NB4 (cell line): Measurements from ENCODE around the gene DIDO1.
A peak's percentile ranks its signal among the peaks of the same experiment; 100 is the strongest.

Experiments
- DNase-seq: peaks from one replicate; pipeline ENCODE4 v3.0.0; 2010; ENCODE audit warnings: low read depth
- H3K4me3 ChIP-seq: one replicate; pipeline ENCODE4 v1.5.1; 2011; ENCODE audit warnings: mild to moderate bottlenecking, low read depth, low read length, moderate library complexity
- MYC ChIP-seq: IDR thresholded peaks from 2 replicates; pipeline ENCODE4 v1.6.1; 2011; ENCODE audit warnings: low read depth, low read length
- POLR2A ChIP-seq: IDR thresholded peaks from 2 replicates; pipeline ENCODE4 v1.6.1; 2011; ENCODE audit warnings: mild to moderate bottlenecking; ENCODE audit not compliant: insufficient read length; ENCODE audit errors: extremely low read depth
- TF ChIP-seq, protein P1 (sequence below): IDR thresholded peaks from one replicate; pipeline ENCODE4 v1.5.1; 2012; ENCODE audit warnings: low read depth, low read length
- TF ChIP-seq, protein P2 (sequence below): IDR thresholded peaks from 2 replicates; pipeline ENCODE4 v1.6.1; 2011; ENCODE audit warnings: low read depth, low read length

The DIDO1 gene

GRCh38 chr20:62916703-62917476 is 9.4 kb downstream of the DIDO1 start:
- no peak for DNase-seq
- no peak overlapping the region for H3K4me3 ChIP-seq
- TF ChIP-seq, protein P1, sequence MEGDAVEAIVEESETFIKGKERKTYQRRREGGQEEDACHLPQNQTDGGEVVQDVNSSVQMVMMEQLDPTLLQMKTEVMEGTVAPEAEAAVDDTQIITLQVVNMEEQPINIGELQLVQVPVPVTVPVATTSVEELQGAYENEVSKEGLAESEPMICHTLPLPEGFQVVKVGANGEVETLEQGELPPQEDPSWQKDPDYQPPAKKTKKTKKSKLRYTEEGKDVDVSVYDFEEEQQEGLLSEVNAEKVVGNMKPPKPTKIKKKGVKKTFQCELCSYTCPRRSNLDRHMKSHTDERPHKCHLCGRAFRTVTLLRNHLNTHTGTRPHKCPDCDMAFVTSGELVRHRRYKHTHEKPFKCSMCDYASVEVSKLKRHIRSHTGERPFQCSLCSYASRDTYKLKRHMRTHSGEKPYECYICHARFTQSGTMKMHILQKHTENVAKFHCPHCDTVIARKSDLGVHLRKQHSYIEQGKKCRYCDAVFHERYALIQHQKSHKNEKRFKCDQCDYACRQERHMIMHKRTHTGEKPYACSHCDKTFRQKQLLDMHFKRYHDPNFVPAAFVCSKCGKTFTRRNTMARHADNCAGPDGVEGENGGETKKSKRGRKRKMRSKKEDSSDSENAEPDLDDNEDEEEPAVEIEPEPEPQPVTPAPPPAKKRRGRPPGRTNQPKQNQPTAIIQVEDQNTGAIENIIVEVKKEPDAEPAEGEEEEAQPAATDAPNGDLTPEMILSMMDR = no peak
- no peak for TF ChIP-seq POLR2A
- TF ChIP-seq, protein P2, sequence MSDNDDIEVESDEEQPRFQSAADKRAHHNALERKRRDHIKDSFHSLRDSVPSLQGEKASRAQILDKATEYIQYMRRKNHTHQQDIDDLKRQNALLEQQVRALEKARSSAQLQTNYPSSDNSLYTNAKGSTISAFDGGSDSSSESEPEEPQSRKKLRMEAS = no peak
- no peak for TF ChIP-seq MYC

DNA sequence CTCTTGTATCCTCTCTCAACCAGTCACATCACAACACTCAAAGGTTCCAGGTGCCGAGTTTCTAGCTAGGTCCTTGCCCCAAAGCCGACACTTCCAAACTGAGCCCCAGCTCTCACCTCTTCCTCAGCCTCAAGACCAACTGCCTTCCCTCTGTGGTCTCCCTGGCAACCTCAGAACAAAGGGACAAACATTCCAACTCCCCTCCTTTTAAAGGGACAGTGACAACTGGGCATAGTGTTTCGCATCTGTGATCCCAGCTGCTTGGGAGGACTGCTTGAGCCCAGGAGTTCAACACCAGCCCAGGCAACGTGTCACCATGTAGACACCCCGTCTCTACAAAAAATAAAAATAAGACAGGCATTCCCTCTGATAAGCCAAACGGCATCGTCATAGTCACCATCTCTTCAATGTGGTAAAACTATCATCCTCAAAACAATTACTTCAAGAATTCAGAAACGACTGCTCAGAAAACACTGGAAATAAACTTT is 11.3 kb downstream of the DIDO1 start:
- DNase-seq = peak; percentile 52
- H3K4me3 ChIP-seq = no peak overlapping the region
- TF ChIP-seq POLR2A (no peak), MYC (no peak)
- TF ChIP-seq, protein P1 = no peak
- TF ChIP-seq, protein P2 = no peak

DNA sequence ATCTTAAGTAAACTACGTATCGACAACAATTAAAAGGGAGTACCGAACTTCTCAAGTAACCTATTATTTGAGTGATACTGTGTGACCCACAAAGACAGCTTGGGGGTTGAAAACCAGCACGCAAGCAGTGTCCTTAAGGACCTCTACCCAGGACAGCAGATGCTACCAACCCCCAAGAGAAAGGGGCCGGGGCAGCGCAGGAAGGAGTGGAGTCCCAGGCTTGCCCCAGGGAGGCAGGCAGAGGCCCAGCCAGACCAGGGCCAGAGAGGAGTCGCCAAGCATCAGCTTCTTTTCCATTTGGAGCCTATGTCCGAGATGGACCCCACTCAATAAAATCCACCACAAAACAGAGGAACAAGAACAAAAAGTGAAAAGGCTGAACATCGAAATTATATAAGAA is 11.9 kb downstream of the DIDO1 start:
- DNase-seq = no peak
- TF ChIP-seq POLR2A = no peak
- TF ChIP-seq, protein P1 = no peak
- TF ChIP-seq, protein P2 = no peak
- TF ChIP-seq MYC = no peak
- no peak overlapping the region for H3K4me3 ChIP-seq

GRCh38 chr20:62913043-62913630 is 13.2 kb downstream of the DIDO1 start:
- TF ChIP-seq, protein P2 = no peak
- TF ChIP-seq, protein P1 = no peak
- TF ChIP-seq MYC = no peak
- no peak for TF ChIP-seq POLR2A
- H3K4me3 ChIP-seq = no peak overlapping the region
- no peak for DNase-seq

- DNase-seq = no peak
- H3K4me3 ChIP-seq = no peak overlapping the region
- TF ChIP-seq, protein P2 = no peak
- no peak for TF ChIP-seq POLR2A
- no peak for TF ChIP-seq MYC
- TF ChIP-seq, protein P1 = no peak
Observed at GRCh38 chr20:62911701-62912280, 14.5 kb downstream of the DIDO1 start.
